H9 (cell line): ENCODE results near the gene KRT86. TPM values are rescaled to one million over a fixed set of nuclear protein-coding genes. Genes with fewer than 3 reads are reported as not detected.

Experiments used
- DNase-seq: peaks from one replicate; pipeline ENCODE4 v3.0.0-alpha.2; 2017
- H2AFZ ChIP-seq: one replicate; pipeline ENCODE4 v1.6.1; 2013; ENCODE audit warnings: mild to moderate bottlenecking, low read length, control low read depth, moderate library complexity
- H2AK5ac ChIP-seq: 2 replicates; pipeline ENCODE4 v1.6.1; 2013; ENCODE audit warnings: low read length, control low read depth, mixed read lengths; ENCODE audit not compliant: insufficient read length
- H2BK120ac ChIP-seq: one replicate; pipeline ENCODE4 v1.6.1; 2013; ENCODE audit warnings: low read depth, mild to moderate bottlenecking, low read length, control low read depth, inconsistent platforms; ENCODE audit not compliant: poor library complexity, severe bottlenecking
- H2BK12ac ChIP-seq: 2 replicates; pipeline ENCODE4 v1.6.1; 2013; ENCODE audit warnings: low read length, control low read depth, mixed read lengths, low read depth; ENCODE audit not compliant: insufficient read length
- H2BK15ac ChIP-seq: 2 replicates; pipeline ENCODE4 v1.6.1; 2013; ENCODE audit warnings: low read depth, low read length, control low read depth
- H2BK20ac ChIP-seq: one replicate; pipeline ENCODE4 v1.6.1; 2013; ENCODE audit warnings: low read depth, mild to moderate bottlenecking, low read length, control low read depth, inconsistent platforms; ENCODE audit not compliant: poor library complexity, severe bottlenecking
- H2BK5ac ChIP-seq: 2 replicates; pipeline ENCODE4 v1.6.1; 2013; ENCODE audit warnings: low read length, control low read depth, mixed read lengths; ENCODE audit not compliant: insufficient read length
- H3K14ac ChIP-seq: 2 replicates; pipeline ENCODE4 v1.6.1; 2013; ENCODE audit warnings: low read length, control low read depth; ENCODE audit not compliant: insufficient read depth
- H3K18ac ChIP-seq: 2 replicates; pipeline ENCODE4 v1.6.1; 2013; ENCODE audit warnings: low read depth, mild to moderate bottlenecking, mixed read lengths, low read length, control low read depth; ENCODE audit not compliant: insufficient read length
- H3K23ac ChIP-seq: 2 replicates; pipeline ENCODE4 v1.6.1; 2013; ENCODE audit warnings: low read length, control low read depth, mixed read lengths, low read depth; ENCODE audit not compliant: insufficient read length
- H3K23me2 ChIP-seq: 2 replicates; pipeline ENCODE4 v1.6.1; 2013; ENCODE audit warnings: low read depth, mild to moderate bottlenecking, mixed read lengths, low read length, control low read depth; ENCODE audit not compliant: insufficient read length, poor library complexity, severe bottlenecking
- H3K27ac ChIP-seq: 2 replicates; pipeline ENCODE4 v1.5.1; 2013; ENCODE audit warnings: low read length, control low read depth, mixed read lengths, low read depth; ENCODE audit not compliant: insufficient read length
- H3K27me3 ChIP-seq: 2 replicates; pipeline ENCODE4 v1.6.1; 2013; ENCODE audit warnings: low read length, control low read depth, inconsistent platforms; ENCODE audit not compliant: insufficient read depth
- H3K4ac ChIP-seq: 2 replicates; pipeline ENCODE4 v1.6.1; 2013; ENCODE audit warnings: low read depth, mild to moderate bottlenecking, control low read depth, inconsistent platforms, low read length, moderate library complexity
- H3K4me1 ChIP-seq: 2 replicates; pipeline ENCODE4 v1.6.1; 2013; ENCODE audit warnings: low read length, control low read depth, inconsistent platforms; ENCODE audit not compliant: insufficient read depth
- H3K4me2 ChIP-seq: 2 replicates; pipeline ENCODE4 v1.6.1; 2013; ENCODE audit warnings: low read length, control low read depth, mixed read lengths; ENCODE audit not compliant: insufficient read length, insufficient read depth
- H3K56ac ChIP-seq: 2 replicates; pipeline ENCODE4 v1.6.1; 2013; ENCODE audit warnings: low read depth, mild to moderate bottlenecking, mixed read lengths, low read length, control low read depth; ENCODE audit not compliant: insufficient read length
- H3K79me1 ChIP-seq: 2 replicates; pipeline ENCODE4 v1.6.1; 2013; ENCODE audit warnings: low read depth, mild to moderate bottlenecking, moderate library complexity, low read length, control low read depth, inconsistent platforms; ENCODE audit not compliant: insufficient read depth, poor library complexity, severe bottlenecking
- H3K79me2 ChIP-seq: 2 replicates; pipeline ENCODE4 v1.6.1; 2013; ENCODE audit warnings: low read length, control low read depth, inconsistent platforms; ENCODE audit not compliant: insufficient read depth
- H3K9ac ChIP-seq: 2 replicates; pipeline ENCODE4 v1.6.1; 2013; ENCODE audit warnings: low read length, control low read depth, mixed read lengths; ENCODE audit not compliant: insufficient read length; ENCODE audit errors: extremely low read depth
- H3K9me3 ChIP-seq: one replicate; pipeline ENCODE4 v1.6.1; 2013; ENCODE audit warnings: low read depth, low read length, inconsistent platforms; ENCODE audit not compliant: control insufficient read depth
- H3T11ph ChIP-seq: one replicate; pipeline ENCODE4 v1.6.1; 2013; ENCODE audit warnings: mild to moderate bottlenecking, low read length, control low read depth, inconsistent platforms
- H4K20me1 ChIP-seq: one replicate; pipeline ENCODE4 v1.6.1; 2013; ENCODE audit not compliant: control insufficient read depth, insufficient read length, insufficient read depth
- H4K5ac ChIP-seq: 2 replicates; pipeline ENCODE4 v1.6.1; 2013; ENCODE audit warnings: low read depth, mild to moderate bottlenecking, mixed read lengths, low read length, control low read depth; ENCODE audit not compliant: insufficient read length
- H4K8ac ChIP-seq: replicated peaks from 2 replicates; pipeline ENCODE4 v1.6.1; 2013; ENCODE audit warnings: low read length, control low read depth, mixed read lengths, low read depth; ENCODE audit not compliant: insufficient read length
- H4K91ac ChIP-seq: 2 replicates; pipeline ENCODE4 v1.6.1; 2013; ENCODE audit warnings: low read depth, mild to moderate bottlenecking, moderate library complexity, mixed read lengths, low read length, control low read depth; ENCODE audit not compliant: insufficient read length
- H3K27ac Mint-ChIP-seq, 3 experiments: 2 replicates in 2 of 3; 3 replicates in 1 of 3; pipeline ENCODE4 v1.8.0; 2020 to 2021; ENCODE audit warnings: mixed read lengths in 3 of 3, mild to moderate bottlenecking in 1 of 3, moderate library complexity in 1 of 3
- H3K27me3 Mint-ChIP-seq: 2 replicates; pipeline ENCODE4 v1.8.0; 2021; ENCODE audit warnings: low read depth, mild to moderate bottlenecking, moderate library complexity, mixed read lengths
- H3K36me3 Mint-ChIP-seq, 3 experiments: 2 replicates in 2 of 3; 3 replicates in 1 of 3; pipeline ENCODE4 v1.8.0; 2020 to 2021; ENCODE audit warnings: low read depth in 3 of 3, mixed read lengths in 3 of 3; ENCODE audit not compliant: insufficient read depth in 1 of 3
- H3K4me1 Mint-ChIP-seq, 2 experiments: 2 replicates each; pipeline ENCODE4 v1.8.0; 2020; ENCODE audit warnings: mixed read lengths in 2 of 2
- H3K4me3 Mint-ChIP-seq, 2 experiments: 2 replicates in 1 of 2; 3 replicates in 1 of 2; pipeline ENCODE4 v1.8.0; 2020 to 2021; ENCODE audit warnings: mild to moderate bottlenecking in 2 of 2, mixed read lengths in 2 of 2, moderate library complexity in 1 of 2
- H3K9me3 Mint-ChIP-seq, 2 experiments: 2 replicates in 1 of 2; 3 replicates in 1 of 2; pipeline ENCODE4 v1.8.0; 2020; ENCODE audit warnings: mild to moderate bottlenecking in 2 of 2, mixed read lengths in 2 of 2, moderate library complexity in 1 of 2
- CTCF ChIP-seq: fragments of 200-600 bp; sonication (generic); conservative IDR thresholded peaks from 3 replicates; pipeline ENCODE4 v1.8.0; 2021; ENCODE audit warnings: antibody characterized with exemption, mild to moderate bottlenecking
- WGBS: extraction: QIAGEN DNeasy Blood & Tissue Kit; methylation state at CpG from one replicate; pipeline ENCODE4 v1.1.7; 2013; ENCODE audit warnings: missing lambda C conversion rate, low lambda C conversion rate, mixed read lengths; ENCODE audit not compliant: insufficient read length; ENCODE audit errors: extremely low coverage; 5-methylcytosine and 5-hydroxymethylcytosine counted together
- total RNA-seq: library from RNA; stranded (reverse); gene quantifications from 2 replicates; pipeline ENCODE4 v1.2.1, GENCODE V29; 2021

The KRT86 gene
- total RNA-seq, 1 experiment from 2014 or later, result not detected

GRCh38 chr12:52318241-52318990 lies 44.0 kb downstream of the KRT86 start:
- Histone ChIP-seq H2AK5ac (no peak overlapping the region), H3K9ac (no peak overlapping the region), H4K20me1 (no peaks in the 10 kb centered on the region), H3K56ac (no peak overlapping the region), H3T11ph (no peak overlapping the region), H2BK5ac (no peak overlapping the region), H4K5ac (no peak overlapping the region), H2BK15ac (no peak overlapping the region), H3K79me2 (no peaks in the 10 kb centered on the region), H3K79me1 (no peaks in the 10 kb centered on the region), H2AFZ (no peak overlapping the region), H3K23me2 (no peaks in the 10 kb centered on the region), H2BK12ac (no peak overlapping the region), H3K23ac (no peak overlapping the region), H2BK20ac (no peak overlapping the region), H3K18ac (no peak overlapping the region), H4K91ac (no peak overlapping the region), H3K4me1 (no peaks in the 10 kb centered on the region), H3K27me3 (no peaks in the 10 kb centered on the region), H4K8ac (no peak overlapping the region), H2BK120ac (no peak overlapping the region), H3K4me2 (no peak overlapping the region), H3K27ac (no peak overlapping the region), H3K14ac (no peak overlapping the region; the same call in 1 of the 2 replicates), H3K9me3 (no peaks in the 10 kb centered on the region), H3K4ac (no peak overlapping the region)
- no peaks in the 10 kb centered on the region for H3K4me1 Mint-ChIP-seq
- no peaks in the 10 kb centered on the region for H3K36me3 Mint-ChIP-seq
- peaks cover 36% of the 10 kb centered on the region for H3K27me3 Mint-ChIP-seq
- no peak for TF ChIP-seq CTCF
- no peak overlapping the region for H3K27ac Mint-ChIP-seq
- DNase-seq, result no peak
- H3K4me3 Mint-ChIP-seq, result no peak overlapping the region
- no peaks in the 10 kb centered on the region for H3K9me3 Mint-ChIP-seq
- WGBS, result no CpG with 5 or more reads among the region's 11 CpGs
